AG08395 (cell line): Measurements from ENCODE around the gene B3GAT3.
"Not testable (repeated sequence)": the region's sequence is repeated elsewhere in the genome, so short reads cannot be mapped to it uniquely, and the experiment has no call there.

ENCODE experiments used
- DNase-seq: peaks from one replicate; pipeline ENCODE4 v3.0.0; 2012; ENCODE audit warnings: mixed read lengths, low spot score

B3GAT3 gene

GRCh38 chr11:62577046-62577714, 44.6 kb downstream of the B3GAT3 start:
- DNase-seq = no peak

DNA sequence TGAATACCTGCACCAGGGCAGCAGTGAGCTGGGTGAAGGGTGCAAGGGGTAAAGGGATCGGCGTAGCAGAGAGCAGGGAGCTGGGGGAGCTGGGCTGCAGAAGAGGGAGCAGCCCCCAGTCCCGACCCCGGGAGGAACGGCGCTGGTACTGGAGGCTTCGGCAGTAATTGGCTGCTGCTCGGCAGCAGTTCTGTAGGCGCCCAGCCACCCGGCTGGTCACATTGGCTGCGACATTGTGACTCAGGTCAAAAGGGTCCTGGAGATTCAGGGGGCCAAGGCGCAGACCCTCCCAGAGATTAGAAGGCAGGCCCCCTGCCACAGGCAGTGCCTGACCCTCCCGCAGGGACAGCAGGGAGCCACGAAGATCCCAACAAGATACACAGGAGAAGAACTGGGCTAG, 45.9 kb downstream of the B3GAT3 start:
- no peak for DNase-seq

DNA sequence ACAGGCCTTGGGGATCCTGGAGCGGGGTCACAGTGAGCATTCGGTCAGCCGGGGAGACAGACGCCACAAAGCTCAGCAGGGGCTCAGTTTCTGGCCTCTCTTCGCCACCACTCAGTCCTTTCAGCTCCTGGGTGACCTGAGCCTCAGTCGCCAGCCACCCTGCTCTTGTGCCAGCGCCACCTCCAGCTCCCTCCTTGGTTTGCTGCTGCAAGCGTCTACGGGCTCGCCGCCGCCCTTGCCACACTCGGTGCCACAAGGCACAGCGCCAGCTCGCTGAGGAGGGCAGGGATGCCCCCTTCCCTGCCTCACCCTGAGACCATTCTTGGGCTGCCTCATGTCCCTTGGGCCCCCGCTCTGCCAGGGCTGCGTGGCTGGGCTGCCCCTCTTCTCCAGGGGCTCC, 46.6 kb downstream of the B3GAT3 start:
- DNase-seq = no peak

DNA sequence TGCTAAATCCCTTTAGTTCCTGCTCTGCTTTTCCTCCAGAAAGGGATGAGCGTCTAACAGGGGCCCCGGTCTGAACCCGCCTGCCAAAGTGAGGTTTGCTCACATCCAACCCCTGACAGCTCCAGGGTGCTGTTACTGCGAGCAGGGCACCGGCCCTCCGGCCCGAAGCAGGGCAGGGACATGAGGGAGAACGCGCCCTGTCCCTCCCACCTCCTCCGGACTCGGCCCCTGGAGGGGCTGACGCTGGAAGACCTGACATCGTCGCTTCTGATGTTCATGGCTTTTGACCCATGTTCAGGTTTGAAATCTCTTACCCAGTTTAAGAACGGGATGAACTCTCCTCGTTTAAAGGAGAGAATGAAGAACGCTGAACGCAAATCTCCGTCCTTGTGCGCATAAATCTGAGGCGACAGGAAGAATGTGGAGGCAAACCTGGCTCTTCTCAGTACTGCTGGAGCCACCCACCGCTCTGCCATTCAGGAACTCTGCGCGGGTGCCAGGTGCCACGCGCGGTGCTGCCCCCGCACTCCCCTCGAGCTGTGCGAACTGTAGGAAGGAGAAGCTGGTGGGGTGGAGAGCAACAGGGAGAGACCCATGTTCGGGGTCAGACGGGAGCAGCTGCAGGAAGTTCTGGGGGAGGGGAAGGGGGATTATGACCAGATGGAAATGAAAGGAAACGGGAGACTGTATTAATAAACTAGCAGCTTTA, 47.3 kb downstream of the B3GAT3 start:
- peak; percentile 33 for DNase-seq

DNA sequence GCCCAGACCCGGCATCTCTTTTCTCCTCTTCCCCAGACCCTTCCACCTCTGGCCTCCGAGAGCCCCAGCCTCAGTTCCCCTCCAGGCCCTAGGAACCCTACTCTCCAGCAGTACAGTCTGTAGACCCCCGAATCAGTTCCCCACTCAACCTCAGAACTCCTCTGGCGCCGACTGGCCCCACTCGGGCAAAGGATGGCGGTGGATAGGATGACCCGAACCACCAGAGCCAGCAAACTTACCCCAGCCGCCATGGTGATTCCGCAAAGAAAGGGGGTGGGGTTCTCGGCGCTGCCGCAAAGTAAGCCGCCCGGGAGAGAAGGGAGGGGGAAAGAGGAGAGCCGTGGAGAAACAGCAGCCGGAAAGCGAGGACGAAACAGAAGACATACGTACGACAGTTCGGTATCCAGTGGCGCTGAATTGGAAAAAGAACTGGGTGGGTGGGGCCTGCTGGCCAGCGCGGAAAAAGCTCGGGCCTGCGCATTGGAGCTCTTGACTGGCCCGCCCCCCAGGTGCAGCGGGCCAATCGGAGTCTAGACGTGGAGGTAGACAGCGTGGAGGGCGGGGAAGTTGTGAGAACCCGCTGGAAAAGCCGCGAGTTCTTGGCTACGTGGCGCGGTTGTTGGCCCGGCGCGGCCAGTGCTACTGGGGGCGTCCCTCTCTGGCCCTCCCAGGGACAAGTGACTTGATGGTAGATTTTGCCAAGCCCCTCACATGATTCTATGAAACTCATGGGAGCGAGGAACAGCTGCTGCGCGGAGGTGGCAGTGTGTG, 48.0 kb downstream of the B3GAT3 start, which contains the start of gene EEF1G:
Gene EEF1G (minus strand): TSS at position 300 of the 771 bp plus-strand sequence. CDS start 49 bp downstream, at position 251.
- peak; percentile 99 for DNase-seq

DNA sequence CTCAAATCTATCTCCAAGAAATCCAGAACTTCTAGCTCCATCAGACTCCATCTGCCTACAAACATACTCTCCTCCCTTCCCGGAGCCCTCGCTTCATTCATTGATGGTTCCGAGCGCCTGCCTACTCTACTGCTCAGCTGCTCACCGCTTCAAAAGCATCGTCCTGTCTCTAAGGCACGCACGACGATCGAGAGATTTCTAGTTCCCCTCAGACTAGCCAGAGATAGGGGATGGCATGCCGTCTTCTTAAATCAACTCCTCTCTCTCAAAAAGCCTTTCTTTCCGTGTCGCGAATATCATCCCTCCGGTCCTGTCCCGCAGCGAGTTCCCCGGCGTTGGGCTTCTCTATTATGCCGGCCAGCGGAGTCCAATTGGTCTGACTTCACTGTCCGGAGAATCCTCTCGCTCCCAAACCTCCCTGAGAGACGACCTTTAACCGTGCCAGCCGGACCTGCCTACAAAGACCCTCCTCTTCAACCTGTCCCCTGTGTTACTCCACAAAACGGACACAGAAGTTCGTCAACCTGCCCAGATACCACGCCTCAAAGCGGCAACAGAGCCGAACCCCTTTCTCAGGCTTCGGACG, 48.7 kb downstream of the B3GAT3 start:
- no peak for DNase-seq

DNA sequence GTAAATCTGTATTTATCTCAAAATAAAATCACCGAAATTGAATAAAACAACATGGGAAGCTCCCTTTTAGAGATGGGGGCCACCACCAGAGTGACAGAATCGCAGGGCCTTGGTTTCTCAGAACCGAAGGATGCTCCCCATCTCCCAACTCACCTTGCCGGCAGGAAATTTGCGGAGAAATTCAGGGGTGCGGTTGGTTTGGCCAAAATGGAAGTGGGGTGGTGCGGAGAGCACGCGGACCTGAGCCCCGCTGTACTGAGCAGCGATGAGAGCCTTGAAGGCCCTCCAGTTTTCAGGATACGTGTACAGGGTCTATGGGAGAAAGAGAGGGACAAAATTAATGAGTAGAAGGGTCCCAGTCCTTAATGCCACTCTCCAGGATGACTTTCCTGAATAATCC, 49.4 kb downstream of the B3GAT3 start:
- DNase-seq = no peak

GRCh38 chr11:62571493-62571892, 50.3 kb downstream of the B3GAT3 start:
- DNase-seq = not testable (repeated sequence)

DNA sequence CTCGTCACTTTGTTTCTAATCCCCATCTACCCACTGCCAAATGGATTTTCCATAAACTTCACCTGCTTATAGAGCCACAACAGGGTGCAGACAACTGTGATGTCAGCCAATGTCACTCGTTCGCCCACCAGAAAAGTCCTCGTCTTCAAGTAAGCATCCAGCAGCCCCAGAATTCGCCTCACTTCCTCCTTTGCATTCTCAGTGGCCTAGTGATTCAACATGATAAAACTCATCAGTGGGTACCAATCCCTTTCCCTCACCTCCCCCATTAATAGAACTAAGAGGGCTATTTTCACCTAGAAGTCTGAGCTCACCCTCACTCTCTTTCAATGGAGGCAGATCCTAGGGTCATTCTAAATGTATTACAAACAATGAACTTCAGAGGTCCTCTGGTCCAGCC, 50.9 kb downstream of the B3GAT3 start:
- DNase-seq = not testable (repeated sequence)

- DNase-seq = no peak
Observed at GRCh38 chr11:62569611-62570010, 52.2 kb downstream of the B3GAT3 start.

DNA sequence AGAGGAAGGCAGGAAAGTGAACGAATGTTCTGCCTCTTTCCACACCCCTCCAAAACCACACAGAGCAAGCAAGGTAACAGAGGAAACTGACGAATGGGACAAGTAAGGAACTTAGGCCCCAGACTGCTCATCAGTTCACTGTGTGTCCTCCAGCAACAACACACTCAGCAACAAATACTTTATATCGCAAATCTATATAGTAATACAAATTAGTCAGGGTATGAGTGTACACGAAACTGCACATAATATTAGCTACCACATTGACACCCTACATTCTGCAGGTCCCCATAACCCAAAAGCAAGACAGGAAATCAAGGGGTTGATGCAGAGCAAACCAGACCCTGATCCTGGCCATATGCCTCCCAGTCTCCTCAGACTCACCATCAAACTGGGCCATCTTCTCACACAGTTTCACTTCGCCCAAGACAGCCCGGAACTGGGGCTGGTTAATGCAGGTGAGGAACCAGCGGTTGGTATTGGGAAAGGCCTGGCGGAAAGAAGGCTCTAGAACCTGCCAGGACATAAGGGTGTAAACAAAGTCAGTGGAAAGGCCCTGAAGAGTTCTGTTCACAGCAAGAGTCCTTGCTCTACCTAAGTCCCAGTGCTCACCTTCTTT, 54.7 kb downstream of the B3GAT3 start:
- DNase-seq = no peak

- no peak for DNase-seq
Observed at GRCh38 chr11:62566247-62566646, 55.5 kb downstream of the B3GAT3 start.
